ENCODE results near the gene KIF26B. TPM values are rescaled to one million over a fixed set of nuclear protein-coding genes. Genes with fewer than 3 reads are reported as not detected.

Gene KIF26B
- total RNA-seq, 1 donor from 2014 or later = 3.5 TPM

GRCh38 chr1:245225322-245226202, 70.8 kb downstream of the KIF26B start:
- H3K9me3 ChIP-seq (replicated peaks) = no peaks in the 10 kb centered on the region
- no peak for TF ChIP-seq CTCF (IDR thresholded peaks at IDR 0.05; ENCODE audit: borderline replicate concordance)
- no peaks in the 10 kb centered on the region for H3K4me1 ChIP-seq
- no peak overlapping the region for H3K4me3 ChIP-seq
- DNase-seq = no peak
- no peaks in the 10 kb centered on the region for H3K36me3 ChIP-seq
- peaks cover 12% of the 10 kb centered on the region for H3K27me3 ChIP-seq (ENCODE audit: low read depth)
- intact Hi-C loops (cut with micrococcal nuclease) = no loop called here
- no peak overlapping the region for H3K27ac ChIP-seq (replicated peaks)

DNA sequence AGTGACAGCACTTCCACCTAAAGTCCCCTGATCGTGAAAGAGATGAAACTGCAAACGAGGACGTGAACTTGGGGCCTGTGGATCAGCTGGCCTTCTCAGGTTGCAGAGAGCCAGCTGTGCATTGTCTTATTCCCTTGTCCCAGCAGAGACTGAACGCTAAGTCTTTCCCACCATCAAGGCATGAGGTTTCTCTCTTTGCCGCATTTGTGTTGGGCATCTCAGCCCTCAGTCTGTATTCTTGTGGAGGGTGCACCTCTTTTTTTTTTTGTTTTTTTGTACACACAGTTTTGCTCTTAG, 71.4 kb downstream of the KIF26B start:
- Histone ChIP-seq H3K27me3 (ENCODE audit: low read depth) (peaks cover 9% of the 10 kb centered on the region), H3K4me3 (no peak overlapping the region), H3K27ac (replicated peaks) (no peak overlapping the region), H3K36me3 (no peaks in the 10 kb centered on the region), H3K9me3 (replicated peaks) (no peaks in the 10 kb centered on the region), H3K4me1 (no peaks in the 10 kb centered on the region)
- no peak for TF ChIP-seq CTCF (IDR thresholded peaks at IDR 0.05; ENCODE audit: borderline replicate concordance)
- intact Hi-C loops (cut with micrococcal nuclease) = no loop called here
- DNase-seq = no peak

DNA sequence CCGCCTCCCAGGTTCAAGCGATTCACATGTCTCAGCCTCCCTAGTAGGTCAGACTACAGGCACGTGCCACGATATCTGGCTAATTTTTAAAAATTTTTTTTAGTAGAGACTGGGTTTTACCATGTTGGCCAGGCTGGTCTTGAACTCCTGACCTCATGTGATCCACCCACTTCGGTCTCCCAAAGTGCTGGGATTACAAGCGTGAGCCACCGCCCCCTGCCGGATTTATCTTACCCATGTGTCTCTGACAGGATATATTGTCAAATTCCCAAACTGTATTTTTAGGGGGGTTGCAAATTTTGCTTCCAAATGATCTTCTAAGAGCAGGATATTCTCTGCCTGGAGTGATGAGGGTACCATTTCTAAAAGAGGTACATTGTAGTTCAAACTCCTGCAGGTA, 74.3 kb downstream of the KIF26B start:
- TF ChIP-seq CTCF (IDR thresholded peaks at IDR 0.05; ENCODE audit: borderline replicate concordance) = no peak
- intact Hi-C loops (cut with micrococcal nuclease) = no loop called here
- no peak overlapping the region for H3K4me3 ChIP-seq
- no peaks in the 10 kb centered on the region for H3K4me1 ChIP-seq
- no peaks in the 10 kb centered on the region for H3K36me3 ChIP-seq
- H3K27ac ChIP-seq (replicated peaks) = no peak overlapping the region
- DNase-seq = no peak
- H3K9me3 ChIP-seq (replicated peaks) = no peaks in the 10 kb centered on the region
- no peaks in the 10 kb centered on the region for H3K27me3 ChIP-seq (ENCODE audit: low read depth)

- intact Hi-C loops (cut with micrococcal nuclease) = no loop called here
- H3K27me3 ChIP-seq (ENCODE audit: low read depth) = peaks cover 27% of the 10 kb centered on the region
These were observed 78.1 kb downstream of the KIF26B start for GRCh38 chr1:245232931-245233330.

More at GRCh38 chr1:245232931-245233330, 78.1 kb downstream of the KIF26B start:
- Histone ChIP-seq H3K4me1 (no peaks in the 10 kb centered on the region), H3K9me3 (replicated peaks) (no peaks in the 10 kb centered on the region), H3K36me3 (no peaks in the 10 kb centered on the region), H3K27ac (replicated peaks) (no peak overlapping the region), H3K4me3 (no peak overlapping the region)
- DNase-seq = no peak
- no peak for TF ChIP-seq CTCF (IDR thresholded peaks at IDR 0.05; ENCODE audit: borderline replicate concordance)
